BE2C (cell line): Measurements from ENCODE around the gene POLG2.

Experiments used
- DNase-seq: peaks from one replicate; pipeline ENCODE4 v3.0.0-alpha.2; 2020
- H3K27me3 ChIP-seq: fragments of 250-450 bp; sonication (Bioruptor Pico); 2 replicates; pipeline ENCODE4 v1.5.1; 2020; ENCODE audit warnings: mild to moderate bottlenecking
- H3K36me3 ChIP-seq: fragments of 250-450 bp; sonication (Bioruptor Pico); 2 replicates; pipeline ENCODE4 v1.5.1; 2020; ENCODE audit warnings: mild to moderate bottlenecking
- H3K4me1 ChIP-seq: fragments of 250-450 bp; sonication (Bioruptor Pico); 2 replicates; pipeline ENCODE4 v1.5.1; 2020
- H3K4me3 ChIP-seq: 2 replicates; pipeline ENCODE4 v1.5.1; 2011; ENCODE audit warnings: low read depth, low read length
- H3K9me3 ChIP-seq: fragments of 250-450 bp; sonication (Bioruptor Pico); 2 replicates; pipeline ENCODE4 v1.5.1; 2020
- TF ChIP-seq, protein P1 (sequence below): IDR thresholded peaks from 2 replicates; pipeline ENCODE4 v1.5.1; 2012; ENCODE audit warnings: mild to moderate bottlenecking, low read depth, low read length

The POLG2 gene

DNA sequence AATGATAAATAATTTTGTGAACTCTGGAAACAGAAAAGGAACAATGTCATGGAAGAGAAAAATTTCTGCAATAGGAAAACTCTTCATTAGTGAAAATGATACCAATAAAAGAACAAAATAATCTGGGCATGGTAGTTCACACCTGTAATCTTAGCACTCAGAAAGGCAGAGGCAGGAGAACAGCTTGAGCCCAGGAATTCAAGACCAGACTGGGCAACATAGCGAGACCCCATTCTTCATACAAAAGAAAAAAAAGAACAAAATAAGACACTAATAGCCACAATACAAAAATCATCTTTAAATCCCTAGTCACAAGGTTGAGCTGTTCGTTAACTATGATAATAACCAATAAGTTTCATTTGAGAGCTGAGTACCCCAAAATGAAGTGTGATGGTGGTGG lies 8.6 kb downstream of the POLG2 start:
- Histone ChIP-seq H3K4me3 (no peak overlapping the region), H3K4me1 (no peaks in the 10 kb centered on the region), H3K36me3 (peaks cover 62% of the 10 kb centered on the region), H3K27me3 (no peaks in the 10 kb centered on the region), H3K9me3 (no peaks in the 10 kb centered on the region)
- TF ChIP-seq, protein P1, sequence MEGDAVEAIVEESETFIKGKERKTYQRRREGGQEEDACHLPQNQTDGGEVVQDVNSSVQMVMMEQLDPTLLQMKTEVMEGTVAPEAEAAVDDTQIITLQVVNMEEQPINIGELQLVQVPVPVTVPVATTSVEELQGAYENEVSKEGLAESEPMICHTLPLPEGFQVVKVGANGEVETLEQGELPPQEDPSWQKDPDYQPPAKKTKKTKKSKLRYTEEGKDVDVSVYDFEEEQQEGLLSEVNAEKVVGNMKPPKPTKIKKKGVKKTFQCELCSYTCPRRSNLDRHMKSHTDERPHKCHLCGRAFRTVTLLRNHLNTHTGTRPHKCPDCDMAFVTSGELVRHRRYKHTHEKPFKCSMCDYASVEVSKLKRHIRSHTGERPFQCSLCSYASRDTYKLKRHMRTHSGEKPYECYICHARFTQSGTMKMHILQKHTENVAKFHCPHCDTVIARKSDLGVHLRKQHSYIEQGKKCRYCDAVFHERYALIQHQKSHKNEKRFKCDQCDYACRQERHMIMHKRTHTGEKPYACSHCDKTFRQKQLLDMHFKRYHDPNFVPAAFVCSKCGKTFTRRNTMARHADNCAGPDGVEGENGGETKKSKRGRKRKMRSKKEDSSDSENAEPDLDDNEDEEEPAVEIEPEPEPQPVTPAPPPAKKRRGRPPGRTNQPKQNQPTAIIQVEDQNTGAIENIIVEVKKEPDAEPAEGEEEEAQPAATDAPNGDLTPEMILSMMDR, result no peak
- no peak for DNase-seq

DNA sequence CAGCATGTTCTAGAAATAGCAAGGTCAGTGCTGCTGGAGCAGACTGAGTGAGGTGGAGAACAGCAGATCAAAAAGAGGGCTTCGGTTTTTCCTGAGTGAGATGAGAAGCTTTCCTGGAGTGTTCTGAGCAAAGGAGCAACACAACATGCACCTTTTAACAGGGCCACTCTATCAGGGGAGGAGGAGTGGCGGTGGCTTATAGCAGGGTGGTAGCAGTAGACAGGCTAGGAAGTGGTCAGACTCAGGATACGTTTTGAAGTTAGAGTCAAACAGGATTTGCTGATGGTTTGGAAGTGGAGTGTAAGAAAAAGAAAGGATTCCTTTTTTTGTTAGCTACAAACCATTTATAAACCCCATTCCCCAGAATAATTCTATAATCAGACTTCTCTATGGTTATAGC lies 12.5 kb downstream of the POLG2 start:
- Histone ChIP-seq H3K4me3 (no peak overlapping the region), H3K36me3 (peaks cover 39% of the 10 kb centered on the region), H3K9me3 (no peaks in the 10 kb centered on the region), H3K27me3 (no peaks in the 10 kb centered on the region), H3K4me1 (no peaks in the 10 kb centered on the region)
- no peak for DNase-seq
- TF ChIP-seq, protein P1, result no peak

DNA sequence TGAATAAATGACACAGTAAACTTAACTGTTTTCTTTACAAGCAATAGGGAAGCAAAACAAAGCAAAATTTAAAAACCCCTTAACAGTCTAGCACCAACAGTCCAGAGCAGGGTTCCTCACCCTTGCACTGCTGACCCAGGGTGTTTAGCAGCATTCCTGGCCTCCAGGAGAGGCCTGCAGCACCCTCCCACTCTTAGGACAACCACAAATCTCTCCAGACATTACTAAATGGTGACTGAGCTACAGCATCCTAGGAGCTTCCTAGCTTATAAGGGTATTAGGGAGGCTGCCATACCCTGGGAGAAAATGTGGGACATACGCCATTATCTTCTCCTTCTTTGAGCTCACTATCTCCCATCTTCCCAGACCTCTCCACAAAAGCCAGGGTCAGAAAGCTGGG lies 15.9 kb downstream of the POLG2 start:
- no peak for DNase-seq

DNA sequence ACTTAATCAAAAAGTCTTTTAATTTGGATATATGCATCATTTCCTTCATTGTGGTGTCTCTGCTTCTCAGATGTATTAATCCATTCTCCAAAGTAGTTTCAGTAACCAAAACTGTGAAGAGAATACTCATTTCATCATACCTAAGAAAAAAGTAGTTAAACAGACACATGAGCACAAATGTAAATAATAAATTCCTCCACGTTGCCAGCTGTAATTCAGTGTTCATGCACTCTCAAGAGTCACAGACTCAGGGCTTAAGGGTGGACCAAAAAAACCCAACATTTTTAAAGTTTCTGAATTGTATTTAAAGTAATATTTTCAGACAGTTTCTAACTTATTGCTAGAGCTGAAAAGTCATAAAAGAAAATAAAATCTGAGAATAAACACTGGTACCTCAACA lies 19.0 kb downstream of the POLG2 start:
- TF ChIP-seq, protein P1, result no peak
- no peaks in the 10 kb centered on the region for H3K9me3 ChIP-seq
- H3K27me3 ChIP-seq, result no peaks in the 10 kb centered on the region
- no peak overlapping the region for H3K4me3 ChIP-seq
- no peaks in the 10 kb centered on the region for H3K4me1 ChIP-seq
- no peak for DNase-seq
- H3K36me3 ChIP-seq, result peaks cover 15% of the 10 kb centered on the region

More for the DNA sequence above, 15.9 kb downstream of the POLG2 start:
- peaks cover 38% of the 10 kb centered on the region for H3K36me3 ChIP-seq
- no peaks in the 10 kb centered on the region for H3K9me3 ChIP-seq
- H3K27me3 ChIP-seq, result no peaks in the 10 kb centered on the region
- H3K4me1 ChIP-seq, result no peaks in the 10 kb centered on the region
- no peak overlapping the region for H3K4me3 ChIP-seq
- TF ChIP-seq, protein P1, result no peak

DNA sequence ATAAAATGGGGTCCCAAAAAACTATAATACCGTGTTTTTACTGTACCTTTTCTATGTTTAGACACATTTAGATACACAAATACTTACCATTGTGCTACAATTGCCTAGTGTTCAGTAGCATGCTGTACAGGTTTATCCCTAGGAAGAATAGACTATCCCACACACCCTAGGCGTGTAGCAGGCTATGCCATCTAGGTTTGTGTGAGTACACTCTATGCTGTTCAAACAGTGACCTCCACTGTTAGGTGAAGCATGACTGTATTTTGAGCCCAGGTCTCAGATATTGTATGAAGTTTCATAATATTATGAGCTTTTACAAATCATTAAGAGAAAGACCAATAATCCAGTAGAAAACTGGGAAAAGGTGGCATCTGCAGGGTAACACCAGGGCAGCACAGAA lies 24.3 kb downstream of the POLG2 start:
- Histone ChIP-seq H3K36me3 (no peaks in the 10 kb centered on the region), H3K27me3 (no peaks in the 10 kb centered on the region), H3K4me1 (no peaks in the 10 kb centered on the region; the same call in 1 of the 2 replicates), H3K9me3 (no peaks in the 10 kb centered on the region), H3K4me3 (no peak overlapping the region)
- TF ChIP-seq, protein P1, result no peak
- no peak for DNase-seq

DNA sequence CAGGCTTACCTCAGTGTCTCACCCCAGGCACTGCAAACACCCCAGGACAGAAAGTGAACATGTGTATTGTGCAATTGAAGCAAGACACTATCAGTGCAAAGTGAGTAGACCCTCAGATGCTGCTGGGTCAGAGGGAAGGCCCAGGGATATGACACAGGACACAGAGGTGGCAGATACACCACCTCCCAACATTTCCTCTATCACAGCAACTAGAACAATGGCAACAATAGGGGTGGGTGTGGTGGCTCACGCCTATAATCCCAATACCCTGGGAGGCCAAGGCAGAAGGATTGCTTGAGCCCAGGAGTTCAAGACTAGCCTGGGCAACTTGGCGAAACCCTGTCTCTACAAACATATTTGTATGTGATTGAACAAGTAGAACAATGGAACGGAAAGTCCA lies 25.4 kb downstream of the POLG2 start:
- no peaks in the 10 kb centered on the region; the same call in none of the 2 replicates for H3K4me1 ChIP-seq
- TF ChIP-seq, protein P1, result no peak
- H3K36me3 ChIP-seq, result no peaks in the 10 kb centered on the region
- no peak overlapping the region for H3K4me3 ChIP-seq
- H3K27me3 ChIP-seq, result no peaks in the 10 kb centered on the region
- H3K9me3 ChIP-seq, result no peaks in the 10 kb centered on the region
- no peak for DNase-seq
